WI38 (cell line): ENCODE results near the gene MAD2L1BP.

ENCODE experiments used
- H3K4me3 ChIP-seq: 2 replicates; pipeline ENCODE4 v1.5.1; 2011; ENCODE audit warnings: low read depth, mild to moderate bottlenecking, control low read depth, low read length
- CTCF ChIP-seq: IDR thresholded peaks from 2 replicates; pipeline ENCODE4 v1.5.1; 2012; ENCODE audit warnings: low read depth, mild to moderate bottlenecking, control low read depth, low read length

MAD2L1BP gene

GRCh38 chr6:43681303-43681702 lies 45.7 kb downstream of the MAD2L1BP start:
- H3K4me3 ChIP-seq: no peak overlapping the region
- TF ChIP-seq CTCF: no peak

GRCh38 chr6:43682724-43683429 lies 47.2 kb downstream of the MAD2L1BP start:
- H3K4me3 ChIP-seq: no peak overlapping the region
- no peak for TF ChIP-seq CTCF

GRCh38 chr6:43683708-43684455 lies 48.2 kb downstream of the MAD2L1BP start:
- H3K4me3 ChIP-seq: no peak overlapping the region

GRCh38 chr6:43687079-43687436 lies 51.4 kb downstream of the MAD2L1BP start:
- TF ChIP-seq CTCF: no peak
- H3K4me3 ChIP-seq: peak overlapping the region; percentile 99

More at GRCh38 chr6:43683708-43684455, 48.2 kb downstream of the MAD2L1BP start:
- no peak for TF ChIP-seq CTCF

- no peak for TF ChIP-seq CTCF
- peak within 1 kb of the TSS; percentile 99 for H3K4me3 ChIP-seq
These were observed 52.1 kb downstream of the MAD2L1BP start, which contains the start of gene MRPS18A for GRCh38 chr6:43687437-43688347. Gene MRPS18A (minus strand): TSS chr6:43687791. CDS start chr6:43687779, 12 bp downstream.

GRCh38 chr6:43689421-43689820 lies 53.8 kb downstream of the MAD2L1BP start:
- H3K4me3 ChIP-seq: no peak overlapping the region
- no peak for TF ChIP-seq CTCF
